ENCODE results near the gene LAMA5. TPM values are rescaled to one million over a fixed set of nuclear protein-coding genes. Genes with fewer than 3 reads are reported as not detected.

LAMA5 gene
- total RNA-seq, 1 donor from 2014 or later, result 12.1 TPM

DNA sequence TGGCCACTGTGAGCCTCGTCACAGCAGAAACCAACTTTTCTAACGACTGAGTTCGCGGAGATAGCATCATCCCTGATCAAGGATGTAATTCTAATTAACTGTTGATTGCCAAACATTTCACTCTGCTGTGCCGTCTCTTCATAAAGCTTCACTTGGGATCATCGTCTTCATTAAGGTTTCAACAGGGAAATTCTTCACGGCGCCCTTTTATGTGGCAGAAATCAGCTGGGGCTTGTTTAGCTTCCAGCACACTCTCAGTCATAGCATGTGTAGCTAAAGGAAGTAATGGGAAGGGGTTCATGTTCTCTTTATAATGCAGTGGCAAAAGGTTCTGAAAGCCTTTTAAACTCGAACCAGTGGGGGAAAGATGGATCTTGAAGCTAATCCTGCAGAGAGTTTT lies 73.2 kb downstream of the LAMA5 start:
- H3K4me3 Mint-ChIP-seq, result no peak overlapping the region

DNA sequence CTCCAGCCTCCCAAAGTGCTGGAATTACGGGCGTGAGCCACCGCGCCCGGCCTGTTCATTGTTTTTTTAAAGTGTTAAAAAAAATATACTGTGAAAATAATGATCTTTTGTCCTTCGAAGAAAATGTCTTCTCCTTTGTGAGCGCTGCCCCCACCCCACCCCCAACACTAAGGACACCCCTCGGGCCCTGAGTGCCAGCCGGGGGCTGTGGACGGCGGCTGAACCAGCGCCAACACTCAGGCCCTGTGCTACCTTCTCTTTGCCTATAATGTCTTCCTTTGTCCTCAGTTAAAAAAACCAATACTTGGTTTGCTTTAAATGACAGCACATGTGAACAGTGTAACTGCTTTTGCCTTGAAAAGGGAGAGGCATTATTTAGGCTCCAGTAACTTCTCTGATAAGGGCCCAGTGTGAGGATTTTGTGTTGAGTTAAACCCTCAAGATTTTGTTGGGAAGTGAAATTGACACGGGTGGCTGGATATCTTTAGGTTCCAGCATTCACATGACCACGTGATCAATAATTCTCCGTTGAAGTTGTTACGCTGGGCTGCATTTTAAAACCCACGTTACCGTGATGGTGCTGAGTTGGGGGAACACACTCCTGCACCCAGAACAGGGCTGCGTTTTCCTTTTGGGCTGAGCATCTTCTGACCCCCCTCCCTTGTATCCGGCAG lies 73.9 kb downstream of the LAMA5 start:
- DNase-seq (ENCODE audit: low spot score), result peak; percentile 20
- no peaks in the 10 kb centered on the region for H3F3A ChIP-seq (ENCODE audit: low read depth)
- H3K4me1 ChIP-seq, result no peaks in the 10 kb centered on the region
- TF ChIP-seq EZH2 (IDR thresholded peaks at IDR 0.05), result no peak
- TF ChIP-seq EZH2phosphoT487 (IDR thresholded peaks at IDR 0.05), result no peak
- TF ChIP-seq, protein P1, sequence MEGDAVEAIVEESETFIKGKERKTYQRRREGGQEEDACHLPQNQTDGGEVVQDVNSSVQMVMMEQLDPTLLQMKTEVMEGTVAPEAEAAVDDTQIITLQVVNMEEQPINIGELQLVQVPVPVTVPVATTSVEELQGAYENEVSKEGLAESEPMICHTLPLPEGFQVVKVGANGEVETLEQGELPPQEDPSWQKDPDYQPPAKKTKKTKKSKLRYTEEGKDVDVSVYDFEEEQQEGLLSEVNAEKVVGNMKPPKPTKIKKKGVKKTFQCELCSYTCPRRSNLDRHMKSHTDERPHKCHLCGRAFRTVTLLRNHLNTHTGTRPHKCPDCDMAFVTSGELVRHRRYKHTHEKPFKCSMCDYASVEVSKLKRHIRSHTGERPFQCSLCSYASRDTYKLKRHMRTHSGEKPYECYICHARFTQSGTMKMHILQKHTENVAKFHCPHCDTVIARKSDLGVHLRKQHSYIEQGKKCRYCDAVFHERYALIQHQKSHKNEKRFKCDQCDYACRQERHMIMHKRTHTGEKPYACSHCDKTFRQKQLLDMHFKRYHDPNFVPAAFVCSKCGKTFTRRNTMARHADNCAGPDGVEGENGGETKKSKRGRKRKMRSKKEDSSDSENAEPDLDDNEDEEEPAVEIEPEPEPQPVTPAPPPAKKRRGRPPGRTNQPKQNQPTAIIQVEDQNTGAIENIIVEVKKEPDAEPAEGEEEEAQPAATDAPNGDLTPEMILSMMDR (IDR thresholded peaks at IDR 0.05), result no peak
- no peaks in the 10 kb centered on the region for H3K27me3 Mint-ChIP-seq (ENCODE audit: insufficient read depth, low read depth)
- H2AFZ ChIP-seq (replicated peaks), result no peak overlapping the region
- no peaks in the 10 kb centered on the region for H3K27me3 ChIP-seq
- H3K4me3 ChIP-seq, result no peak overlapping the region
- no peaks in the 10 kb centered on the region for H3K79me2 ChIP-seq (ENCODE audit: low read depth)
- H3K9me3 ChIP-seq (ENCODE audit: low read depth), result no peaks in the 10 kb centered on the region
- no peaks in the 10 kb centered on the region for H3K36me3 ChIP-seq
- H3K27ac ChIP-seq, result peak overlapping the region; percentile 63
- no peaks in the 10 kb centered on the region for H3K9me3 Mint-ChIP-seq
- H3K4me3 Mint-ChIP-seq, result no peak overlapping the region
- peaks cover 23% of the 10 kb centered on the region for H3K36me3 Mint-ChIP-seq
- peaks cover 11% of the 10 kb centered on the region for H3K4me1 Mint-ChIP-seq
- H4K20me1 ChIP-seq (ENCODE audit: low read depth), result peaks cover 4% of the 10 kb centered on the region
- no peak overlapping the region for H3K9ac ChIP-seq
- no peak overlapping the region for H3K27ac Mint-ChIP-seq
- H3K4me2 ChIP-seq, result no peak overlapping the region

More for the DNA sequence above, 73.2 kb downstream of the LAMA5 start:
- Histone ChIP-seq H3K9me3 (ENCODE audit: low read depth) (no peaks in the 10 kb centered on the region), H3F3A (ENCODE audit: low read depth) (no peaks in the 10 kb centered on the region), H3K27me3 (no peaks in the 10 kb centered on the region), H4K20me1 (ENCODE audit: low read depth) (peaks cover 4% of the 10 kb centered on the region), H3K4me3 (no peak overlapping the region), H2AFZ (replicated peaks) (no peak overlapping the region), H3K4me1 (no peaks in the 10 kb centered on the region), H3K9ac (no peak overlapping the region), H3K4me2 (no peak overlapping the region), H3K27ac (no peak overlapping the region), H3K36me3 (no peaks in the 10 kb centered on the region), H3K79me2 (ENCODE audit: low read depth) (no peaks in the 10 kb centered on the region)
- no peak overlapping the region for H3K27ac Mint-ChIP-seq
- peaks cover 11% of the 10 kb centered on the region for H3K4me1 Mint-ChIP-seq
- H3K36me3 Mint-ChIP-seq, result peaks cover 20% of the 10 kb centered on the region
- no peaks in the 10 kb centered on the region for H3K9me3 Mint-ChIP-seq
- TF ChIP-seq EZH2phosphoT487 (IDR thresholded peaks at IDR 0.05) (no peak), EZH2 (IDR thresholded peaks at IDR 0.05) (no peak)
- TF ChIP-seq, protein P1 (IDR thresholded peaks at IDR 0.05), result no peak
- H3K27me3 Mint-ChIP-seq (ENCODE audit: insufficient read depth, low read depth), result no peaks in the 10 kb centered on the region
- DNase-seq (ENCODE audit: low spot score), result no peak

DNA sequence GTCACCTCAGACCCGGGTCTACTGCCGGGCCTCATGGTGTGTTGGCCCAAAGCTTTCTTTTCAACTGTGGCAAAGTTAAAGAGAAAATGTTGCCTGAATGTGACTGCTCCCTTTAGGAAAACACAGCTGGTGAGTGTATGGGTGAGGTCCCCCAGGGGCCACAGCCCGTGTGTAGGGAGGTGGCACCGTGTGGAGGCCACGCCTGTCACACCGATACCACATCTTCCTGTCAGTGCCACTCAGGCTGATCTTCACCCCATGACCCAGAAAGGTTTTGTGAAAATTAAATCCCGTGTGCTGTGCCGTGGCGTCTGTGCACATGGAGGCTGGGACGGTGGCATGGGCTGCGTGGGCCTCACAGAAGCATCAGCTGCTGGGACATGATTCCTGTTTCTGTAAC lies 75.0 kb downstream of the LAMA5 start:
- Mint-ChIP-seq H3K36me3 (peaks cover 23% of the 10 kb centered on the region), H3K27ac (no peak overlapping the region), H3K9me3 (no peaks in the 10 kb centered on the region), H3K4me1 (peaks cover 11% of the 10 kb centered on the region), H3K27me3 (ENCODE audit: insufficient read depth, low read depth) (no peaks in the 10 kb centered on the region), H3K4me3 (no peak overlapping the region)
- no peak for DNase-seq (ENCODE audit: low spot score)
- H3K79me2 ChIP-seq (ENCODE audit: low read depth), result no peaks in the 10 kb centered on the region
- H3K4me3 ChIP-seq, result no peak overlapping the region
- TF ChIP-seq EZH2phosphoT487 (IDR thresholded peaks at IDR 0.05), result no peak
- TF ChIP-seq, protein P1 (IDR thresholded peaks at IDR 0.05), result no peak
- no peak for TF ChIP-seq EZH2 (IDR thresholded peaks at IDR 0.05)
- H3K36me3 ChIP-seq, result no peaks in the 10 kb centered on the region
- no peak overlapping the region for H3K9ac ChIP-seq
- H3F3A ChIP-seq (ENCODE audit: low read depth), result no peaks in the 10 kb centered on the region
- no peak overlapping the region for H2AFZ ChIP-seq (replicated peaks)
- no peak overlapping the region for H3K27ac ChIP-seq
- H3K4me2 ChIP-seq, result no peak overlapping the region
- H4K20me1 ChIP-seq (ENCODE audit: low read depth), result no peaks in the 10 kb centered on the region
- H3K27me3 ChIP-seq, result no peaks in the 10 kb centered on the region
- H3K9me3 ChIP-seq (ENCODE audit: low read depth), result no peaks in the 10 kb centered on the region
- H3K4me1 ChIP-seq, result no peaks in the 10 kb centered on the region

Data from neural progenitor cell (in vitro differentiated cells).